K562 (cell line): ENCODE results near the gene GPRC5A. TPM values are rescaled to one million over a fixed set of nuclear protein-coding genes. Genes with fewer than 3 reads are reported as not detected.

Experiments used
- ATAC-seq: fragments of 200-7000 bp; cut with Tn5 transposase; 3 replicates; pipeline ENCODE4 v1.9.1; 2020; ENCODE audit warnings: moderate library complexity
- BruUV-seq: library from RNA; stranded (reverse); fragments of 400-500 nt; replicated peaks from 2 replicates; lab custom pipeline; 2021; lab: Mats Ljungman, UMichigan
- CTCF ChIA-PET: fragments of 300-600 bp; formaldehyde crosslinking; extraction: SDS; loops from one replicate; lab custom pipeline; 2021; ENCODE audit warnings: low intra/inter-chr PET ratio; lab: Yijun Ruan, JAX
- POLR2A ChIA-PET: fragments of 300-600, 350-650 bp; sonication (Branson Sonifier 250); formaldehyde crosslinking; extraction: SDS; loops from one replicate; lab custom pipeline; 2021; ENCODE audit warnings: antibody characterized with exemption, inconsistent platforms; lab: Yijun Ruan, JAX
- DNase-seq, 4 experiments: peaks; one replicate each; pipeline versions ENCODE4 v3.0.0 to v3.0.0-alpha.2; 2011 to 2018; ENCODE audit warnings: low spot score in 3 of 4, mixed read lengths in 3 of 4; ENCODE audit errors: extremely low read depth in 1 of 4
- FAIRE-seq: peaks from 2 replicates; lab custom pipeline; 2011; peaks lifted over from hg19 to GRCh38; lab: Jason Lieb, UNC
- H2AFZ ChIP-seq: 2 replicates; pipeline ENCODE4 v1.6.0; 2011; ENCODE audit warnings: low read depth, low read length, control low read depth, inconsistent platforms
- H3K27ac ChIP-seq: fragments of 200-600 bp; 3 replicates; pipeline ENCODE4 v1.8.0; 2011; ENCODE audit warnings: low read depth, mild to moderate bottlenecking, control low read depth, inconsistent platforms, low read length, moderate library complexity, mixed read lengths; ENCODE audit errors: extremely low read depth
- H3K27me3 ChIP-seq, 2 experiments: fragments of 300-600 bp in 1 of 2; 2 replicates in 1 of 2; 3 replicates in 1 of 2; pipeline versions ENCODE4 v1.6.0 to v1.8.0; 2011; ENCODE audit warnings: inconsistent platforms in 2 of 2, low read length in 2 of 2, mild to moderate bottlenecking in 1 of 2, mixed read lengths in 1 of 2, moderate library complexity in 1 of 2; ENCODE audit not compliant: control insufficient read depth in 2 of 2, insufficient read depth in 2 of 2
- H3K36me3 ChIP-seq: fragments of 300-600 bp; 3 replicates; pipeline ENCODE4 v1.8.0; 2011; ENCODE audit warnings: mild to moderate bottlenecking, low read length, inconsistent platforms; ENCODE audit not compliant: control insufficient read depth, insufficient read depth
- H3K4me1 ChIP-seq, 2 experiments: fragments of 200-600 bp in 1 of 2; replicated peaks in 1 of 2; 2 replicates in 1 of 2; 3 replicates in 1 of 2; pipeline versions ENCODE4 v1.5.1 to v1.8.0; 2011; ENCODE audit warnings: inconsistent platforms in 2 of 2, low read length in 2 of 2, mild to moderate bottlenecking in 1 of 2, mixed read lengths in 1 of 2, moderate library complexity in 1 of 2; ENCODE audit not compliant: control insufficient read depth in 2 of 2, insufficient read depth in 2 of 2
- H3K4me2 ChIP-seq: 2 replicates; pipeline ENCODE4 v1.6.1; 2011; ENCODE audit warnings: low read length, control low read depth, inconsistent platforms, mixed read lengths; ENCODE audit not compliant: insufficient read depth
- H3K4me3 ChIP-seq: fragments of 200-600 bp; sonication (generic), shearing (Covaris generic); 2 replicates; pipeline ENCODE4 v1.5.1; 2016; ENCODE audit warnings: control low read depth, inconsistent platforms
- H3K79me2 ChIP-seq: fragments of 200-600 bp; 3 replicates; pipeline ENCODE4 v1.8.0; 2011; ENCODE audit warnings: low read length, inconsistent platforms; ENCODE audit not compliant: control insufficient read depth, insufficient read depth
- H3K9ac ChIP-seq, 2 experiments: 2 replicates each; pipeline versions ENCODE4 v1.6.0 to v1.6.1; 2011; ENCODE audit warnings: low read depth in 2 of 2, low read length in 2 of 2, control low read depth in 1 of 2, inconsistent platforms in 1 of 2, mild to moderate bottlenecking in 1 of 2, mixed read lengths in 1 of 2; ENCODE audit not compliant: insufficient read depth in 1 of 2
- H3K9me1 ChIP-seq: one replicate; pipeline ENCODE4 v1.6.0; 2011; ENCODE audit warnings: inconsistent platforms, mild to moderate bottlenecking, low read length, moderate library complexity; ENCODE audit not compliant: control insufficient read depth, insufficient read depth
- H3K9me3 ChIP-seq: replicated peaks from 2 replicates; pipeline ENCODE4 v1.5.1; 2011; ENCODE audit warnings: low read depth, low read length, inconsistent platforms; ENCODE audit not compliant: control insufficient read depth, insufficient read depth
- H4K20me1 ChIP-seq: replicated peaks from 2 replicates; pipeline ENCODE4 v1.6.1; 2011; ENCODE audit warnings: low read length, inconsistent platforms, mixed read lengths; ENCODE audit not compliant: control insufficient read depth, insufficient read depth
- ARID4B ChIP-seq: sonication (generic); formaldehyde crosslinking; IDR thresholded peaks from 2 replicates; pipeline ENCODE4 v1.8.0; 2022; ENCODE audit warnings: mild to moderate bottlenecking, missing genetic modification reagents
- BRCA1 ChIP-seq, 2 experiments: fragments of 450-650 bp in 1 of 2; sonication (generic) in 1 of 2; formaldehyde crosslinking in 1 of 2; IDR thresholded peaks; 2 replicates each; pipeline versions ENCODE4 v1.5.0 to v1.6.1; 2017 to 2020; ENCODE audit warnings: mild to moderate bottlenecking in 1 of 2, missing genetic modification reagents in 1 of 2
- PURB ChIP-seq: sonication (generic); formaldehyde crosslinking; IDR thresholded peaks from 2 replicates; pipeline ENCODE4 v1.9.0; 2021; ENCODE audit warnings: low read depth, mild to moderate bottlenecking, missing genetic modification reagents
- SREBF1 ChIP-seq: fragments of 150-350 bp; IDR thresholded peaks from 2 replicates; pipeline ENCODE4 v1.6.1; 2014; ENCODE audit warnings: antibody characterized with exemption, low read depth, low read length, borderline replicate concordance
- ZNF134 ChIP-seq: fragments of 250-450 bp; sonication (Bioruptor Pico); conservative IDR thresholded peaks from 2 replicates; pipeline ENCODE4 v1.4.0; 2020
- ZNF431 ChIP-seq: sonication (generic); formaldehyde crosslinking; IDR thresholded peaks from 2 replicates; pipeline ENCODE4 v1.8.0; 2022; ENCODE audit warnings: mild to moderate bottlenecking, missing genetic modification reagents
- ZNF644 ChIP-seq: fragments of 200-800 bp; sonication (Bioruptor generic); IDR thresholded peaks from 2 replicates; pipeline ENCODE4 v1.6.1; 2016; ENCODE audit warnings: low read depth, missing genetic modification characterization, missing compliant biosample characterization
- ZNF699 ChIP-seq: fragments of 250-450 bp; sonication (Bioruptor Pico); IDR thresholded peaks from 2 replicates; pipeline ENCODE4 v1.8.0; 2021; ENCODE audit warnings: mild to moderate bottlenecking, moderate library complexity; ENCODE audit not compliant: insufficient replicate concordance
- WGBS: fragments of 100-300 bp; shearing (Covaris generic); methylation state at CpG from one replicate; pipeline ENCODE4 v1.1.6; 2016; ENCODE audit warnings: low coverage, mixed read lengths; ENCODE audit not compliant: insufficient coverage; ENCODE audit errors: missing lambda C conversion rate; 5-methylcytosine and 5-hydroxymethylcytosine counted together
- in situ Hi-C: fragments of 300-500 bp; cut with MboI; formaldehyde crosslinking; loops from 4 replicates; pipeline ENCODE4 v1.15.0; 2018; ENCODE audit warnings: inconsistent platforms, mixed read lengths
- intact Hi-C: fragments of 100-400 bp; cut with micrococcal nuclease; formaldehyde crosslinking; loops from 2 replicates; pipeline ENCODE4 v1.14.2; 2022
- polyA plus RNA-seq, 8 experiments: library from polyadenylated mRNA; depleted of rRNA in 4 of 8; stranded (reverse) in 5 of 8; unstranded in 3 of 8; fragments of >200 nt; fragmentation: Nextera tagmentation in 2 of 8; fragmentation: Illumina TruSeq in 1 of 8; extraction: Ambion mirVana in 2 of 8; extraction: Trizol in 1 of 8; gene quantifications; 2 replicates each; pipeline versions ENCODE4 v1.2.1 to v1.2.3, GENCODE V29; 2011 to 2014; ENCODE audit warnings: inconsistent platforms in 1 of 8, missing spikeins in 1 of 8
- total RNA-seq, 7 experiments: library from RNA; depleted of rRNA in 6 of 7; stranded (reverse); fragments of >200 nt in 6 of 7; fragmentation: Illumina TruSeq in 2 of 7; extraction: Trizol in 2 of 7; gene quantifications; 2 replicates each; pipeline versions ENCODE4 v1.2.1 to v1.2.3, GENCODE V29; 2011 to 2021; ENCODE audit warnings: low replicate concordance in 1 of 7
- TF ChIP-seq, protein P1 (sequence below): fragments of 250-450 bp; sonication (Bioruptor Pico); IDR thresholded peaks from 2 replicates; pipeline ENCODE4 v1.5.0; 2020; ENCODE audit warnings: mild to moderate bottlenecking, borderline replicate concordance

Gene GPRC5A
- total and polyA plus RNA-seq, 9 of the 15 experiments (the other 6 are each of a cell fraction or from before 2014, with no cell fraction given): 0.01 to 0.64 (median 0.08) TPM; not detected in 6

- intact Hi-C loops (loop anchor here (2.0 to 10.0 kb wide), 4 partner anchors 59 to 293 kb away; no protein-coding TSS in a partner anchor), in situ Hi-C loops (loop anchor here (5.0 kb wide), 1 partner anchor 297 kb away; no protein-coding TSS in a partner anchor)
- TF ChIP-seq ZNF644 (tag) (no peak), PURB (no peak), ZNF699 (no peak), ARID4B (CRISPR knock-in tag) (no peak), SREBF1 (no peak), BRCA1 (IDR thresholded peaks at IDR 0.05) (no peak), BRCA1 (CRISPR knock-in tag; IDR thresholded peaks at IDR 0.05) (no peak), ZNF134 (CRISPR knock-in tag) (no peak), ZNF431 (no peak)
- TF ChIP-seq, protein P1, sequence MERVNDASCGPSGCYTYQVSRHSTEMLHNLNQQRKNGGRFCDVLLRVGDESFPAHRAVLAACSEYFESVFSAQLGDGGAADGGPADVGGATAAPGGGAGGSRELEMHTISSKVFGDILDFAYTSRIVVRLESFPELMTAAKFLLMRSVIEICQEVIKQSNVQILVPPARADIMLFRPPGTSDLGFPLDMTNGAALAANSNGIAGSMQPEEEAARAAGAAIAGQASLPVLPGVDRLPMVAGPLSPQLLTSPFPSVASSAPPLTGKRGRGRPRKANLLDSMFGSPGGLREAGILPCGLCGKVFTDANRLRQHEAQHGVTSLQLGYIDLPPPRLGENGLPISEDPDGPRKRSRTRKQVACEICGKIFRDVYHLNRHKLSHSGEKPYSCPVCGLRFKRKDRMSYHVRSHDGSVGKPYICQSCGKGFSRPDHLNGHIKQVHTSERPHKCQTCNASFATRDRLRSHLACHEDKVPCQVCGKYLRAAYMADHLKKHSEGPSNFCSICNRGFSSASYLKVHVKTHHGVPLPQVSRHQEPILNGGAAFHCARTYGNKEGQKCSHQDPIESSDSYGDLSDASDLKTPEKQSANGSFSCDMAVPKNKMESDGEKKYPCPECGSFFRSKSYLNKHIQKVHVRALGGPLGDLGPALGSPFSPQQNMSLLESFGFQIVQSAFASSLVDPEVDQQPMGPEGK (CRISPR knock-in tag): no peak
- Histone ChIP-seq H3K36me3 (no peaks in the 10 kb centered on the region), H3K27me3 (peaks cover 3 to 17% of the 10 kb centered on the region in 2 experiments; a peak in 3 of 5 replicates), H3K9ac (no peak overlapping the region), H3K27ac (no peak overlapping the region), H3K9me1 (no peaks in the 10 kb centered on the region), H3K9me3 (no peaks in the 10 kb centered on the region), H3K4me3 (no peak overlapping the region), H3K4me2 (no peak overlapping the region), H3K79me2 (no peaks in the 10 kb centered on the region), H4K20me1 (no peaks in the 10 kb centered on the region), H3K4me1 (peaks cover 0 to under 1% of the 10 kb centered on the region in 2 experiments; a peak in 2 of 5 replicates), H2AFZ (no peak overlapping the region)
- BruUV-seq: no TSS peak
- POLR2A ChIA-PET: no interaction called here
- FAIRE-seq: no peak
- no peak for DNase-seq
- ATAC-seq: no peak
- CTCF ChIA-PET: interaction anchor here (0.9 to 1.3 kb wide), 4 partner anchors 60 to 319 kb away, joined by 4 to 7 read pairs (median 5); no protein-coding TSS in a partner anchor
- 15% methylated on average over 4 of the region's 10 CpGs for WGBS
Measured at GRCh38 chr12:12915656-12916055, 24.3 kb downstream of the GPRC5A start.
